GM20431 (cell line): ENCODE measurements around the gene ZNF525.
"Not testable (repeated sequence)": the region's sequence is repeated elsewhere in the genome, so short reads cannot be mapped to it uniquely, and the experiment has no call there.

Source experiments
- in situ Hi-C: fragments of 300-500 bp; cut with MseI, MboI; formaldehyde crosslinking; loops from one replicate; pipeline ENCODE4 v1.15.0; 2020; ENCODE audit warnings: low sequenced_read_pairs; ENCODE audit not compliant: unreplicated experiment

The ZNF525 gene

GRCh38 chr19:53365134-53365898 is at the start of gene ZNF525:
Gene ZNF525 (plus strand): TSS chr19:53365705. CDS start chr19:53372282, 6,577 bp downstream.
- in situ Hi-C loops: no loop called here

GRCh38 chr19:53328967-53329366 is 36.5 kb upstream of the ZNF525 start:
- in situ Hi-C loops: no loop called here

- in situ Hi-C loops: no loop called here
Observed at GRCh38 chr19:53332484-53332883, 33.0 kb upstream of the ZNF525 start.

GRCh38 chr19:53333066-53333462 is 32.4 kb upstream of the ZNF525 start:
- in situ Hi-C loops: no loop called here

GRCh38 chr19:53333463-53334449 is 31.7 kb upstream of the ZNF525 start, which contains the start of gene ZNF845:
Gene ZNF845 (plus strand): TSS chr19:53333749. CDS start chr19:53341308, 7,559 bp downstream.
- in situ Hi-C loops: no loop called here

- in situ Hi-C loops: not testable (repeated sequence)
Observed at GRCh38 chr19:53344403-53344802, 21.1 kb upstream of the ZNF525 start.

- in situ Hi-C loops: no loop called here
Observed at GRCh38 chr19:53355739-53356138, 9.8 kb upstream of the ZNF525 start.

GRCh38 chr19:53357821-53358581 is 7.5 kb upstream of the ZNF525 start:
- in situ Hi-C loops: no loop called here

GRCh38 chr19:53360056-53360455 is 5.4 kb upstream of the ZNF525 start:
- in situ Hi-C loops: not testable (repeated sequence)

- in situ Hi-C loops: no loop called here
Observed at GRCh38 chr19:53365899-53366493, 491 bp downstream of the ZNF525 start.

- in situ Hi-C loops: no loop called here
Observed at GRCh38 chr19:53372196-53372595, 6.7 kb downstream of the ZNF525 start.

GRCh38 chr19:53374288-53374687 is 8.8 kb downstream of the ZNF525 start:
- in situ Hi-C loops: no loop called here

- in situ Hi-C loops: no loop called here
Observed at GRCh38 chr19:53374743-53375142, 9.2 kb downstream of the ZNF525 start.

GRCh38 chr19:53381376-53381775 is 15.9 kb downstream of the ZNF525 start:
- in situ Hi-C loops: no loop called here

- in situ Hi-C loops: no loop called here
Observed at GRCh38 chr19:53388168-53388567, 22.7 kb downstream of the ZNF525 start.

- in situ Hi-C loops: no loop called here
Observed at GRCh38 chr19:53388904-53389303, 23.4 kb downstream of the ZNF525 start.

GRCh38 chr19:53389571-53389970 is 24.1 kb downstream of the ZNF525 start:
- in situ Hi-C loops: no loop called here

- in situ Hi-C loops: no loop called here
Observed at GRCh38 chr19:53389978-53390377, 24.5 kb downstream of the ZNF525 start.

GRCh38 chr19:53394522-53394973 is 29.0 kb downstream of the ZNF525 start:
- in situ Hi-C loops: no loop called here
